ENCODE data around the gene CKLF.

- no peak for TF ChIP-seq POLR2A (IDR thresholded peaks at IDR 0.05; ENCODE audit: low read depth, low read length)
- no peak for TF ChIP-seq POU2F2 (IDR thresholded peaks at IDR 0.05; ENCODE audit: low read depth, low read length)
- no peak for TF ChIP-seq SPI1 (IDR thresholded peaks at IDR 0.05; ENCODE audit: low read depth, low read length)
- no peak for TF ChIP-seq POLR2AphosphoS5 (IDR thresholded peaks at IDR 0.05; ENCODE audit: low read depth, low read length)
- TF ChIP-seq TAF1 (IDR thresholded peaks at IDR 0.05; ENCODE audit: low read depth, low read length) = no peak
Observed at GRCh38 chr16:66614161-66614802, 61.9 kb downstream of the CKLF start.
